H7 (cell line): ENCODE measurements around the gene PAM. TPM values are rescaled to one million over a fixed set of nuclear protein-coding genes. Genes with fewer than 3 reads are reported as not detected.
A peak's percentile ranks its signal among the peaks of the same experiment; 100 is the strongest.

Experiments
- DNase-seq: peaks from one replicate; pipeline ENCODE4 v3.0.0; 2012
- H3K27me3 ChIP-seq: 2 replicates; pipeline ENCODE4 v1.6.0; 2011; ENCODE audit warnings: mild to moderate bottlenecking, low read length; ENCODE audit not compliant: control insufficient read depth, insufficient read depth
- H3K36me3 ChIP-seq: replicated peaks from 2 replicates; pipeline ENCODE4 v1.5.1; 2011; ENCODE audit warnings: low read length; ENCODE audit not compliant: control insufficient read depth, insufficient read depth
- H3K4me3 ChIP-seq: 2 replicates; pipeline ENCODE4 v1.5.1; 2011; ENCODE audit warnings: low read depth, mild to moderate bottlenecking, control low read depth, low read length, moderate library complexity; ENCODE audit not compliant: insufficient read depth
- total RNA-seq: library from RNA; depleted of rRNA; stranded (reverse); fragments of >200 nt; shearing (Covaris generic); gene quantifications from 2 replicates; pipeline ENCODE4 v1.2.3, GENCODE V29; 2014; rRNA removed

Gene PAM
- 33.7 and 33.9 TPM in 2 replicates for total RNA-seq

GRCh38 chr5:102754767-102755431, at the start of gene PAM:
Gene PAM, plus strand, starts transcription at chr5:102755305. Its CDS starts 110,891 bp downstream, at chr5:102866196.
- Histone ChIP-seq H3K36me3 (no peaks in the 10 kb centered on the region), H3K4me3 (peak within 1 kb of the TSS; percentile 68), H3K27me3 (peaks cover 19% of the 10 kb centered on the region)
- DNase-seq: peak; percentile 92

DNA sequence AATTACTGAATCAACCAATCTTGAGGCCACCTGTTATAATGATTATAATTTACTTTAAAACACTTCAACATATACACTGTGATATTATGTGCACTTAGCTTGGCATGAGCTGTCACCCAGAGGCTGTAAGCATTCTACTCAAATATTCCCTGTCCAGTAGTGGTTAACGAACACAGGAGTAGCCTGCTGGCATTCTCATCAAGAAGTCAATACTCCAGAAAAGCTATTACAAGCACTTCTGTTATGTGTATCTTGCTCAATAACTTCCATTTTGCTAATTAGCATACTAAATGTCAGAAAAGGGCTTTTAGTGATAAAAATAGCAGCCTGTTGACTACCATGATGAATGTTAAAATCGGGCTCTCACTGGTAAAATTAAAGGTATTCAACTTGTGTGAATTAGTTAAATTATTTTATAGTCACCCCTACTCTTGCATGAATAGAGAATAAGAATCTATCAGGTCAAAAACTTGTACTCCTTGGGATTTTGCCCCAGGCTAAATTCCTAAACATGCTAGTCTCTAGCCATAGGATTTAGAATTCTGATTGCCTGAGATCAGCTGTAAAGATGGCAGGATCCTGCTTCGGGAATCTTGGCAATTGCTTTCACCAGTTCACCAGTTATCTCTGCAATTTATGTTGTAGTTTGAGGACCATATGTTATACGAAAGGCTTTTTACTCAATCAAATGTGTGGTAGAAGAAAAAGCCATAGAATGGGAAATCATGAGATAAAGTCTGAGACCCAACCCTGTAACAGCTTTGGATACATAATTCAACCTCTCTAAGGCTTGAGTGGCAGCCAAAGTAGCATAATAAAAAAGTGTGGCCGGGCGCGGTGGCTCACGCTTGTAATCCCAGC, 43.4 kb upstream of the PAM start:
- Histone ChIP-seq H3K36me3 (no peaks in the 10 kb centered on the region), H3K4me3 (no peak overlapping the region), H3K27me3 (no peaks in the 10 kb centered on the region)
- DNase-seq: no peak

DNA sequence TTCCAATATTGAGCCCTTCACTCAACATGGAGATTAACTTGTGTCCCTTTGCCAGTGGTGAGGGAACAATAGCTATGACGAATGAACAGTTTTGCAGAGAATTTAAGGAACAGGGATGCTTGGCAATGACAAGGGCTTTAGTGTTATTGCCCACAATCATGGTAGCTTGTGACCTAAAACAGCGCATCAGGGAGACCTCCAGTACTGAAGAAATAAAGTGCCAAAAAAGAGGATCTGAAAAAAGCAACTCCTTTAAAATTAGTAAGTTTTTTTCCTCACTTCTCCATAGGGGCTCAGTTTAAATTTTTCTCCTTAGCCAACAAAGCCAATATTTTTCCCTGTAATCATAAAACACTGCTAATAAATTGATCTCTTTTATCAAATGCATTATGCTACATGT, 41.8 kb upstream of the PAM start:
- no peaks in the 10 kb centered on the region for H3K36me3 ChIP-seq
- no peaks in the 10 kb centered on the region for H3K27me3 ChIP-seq
- no peak overlapping the region for H3K4me3 ChIP-seq
- DNase-seq: no peak

- H3K36me3 ChIP-seq: no peaks in the 10 kb centered on the region
- H3K4me3 ChIP-seq: no peak overlapping the region
These were observed 41.3 kb upstream of the PAM start for GRCh38 chr5:102713682-102714231.

GRCh38 chr5:102715082-102715807, 39.9 kb upstream of the PAM start:
- no peak overlapping the region for H3K4me3 ChIP-seq
- H3K27me3 ChIP-seq: no peaks in the 10 kb centered on the region
- DNase-seq: no peak
- H3K36me3 ChIP-seq: no peaks in the 10 kb centered on the region

More at GRCh38 chr5:102713682-102714231, 41.3 kb upstream of the PAM start:
- H3K27me3 ChIP-seq: no peaks in the 10 kb centered on the region
- no peak for DNase-seq

GRCh38 chr5:102716017-102716416, 39.1 kb upstream of the PAM start:
- Histone ChIP-seq H3K4me3 (no peak overlapping the region), H3K27me3 (no peaks in the 10 kb centered on the region), H3K36me3 (no peaks in the 10 kb centered on the region)
- DNase-seq: no peak

- Histone ChIP-seq H3K27me3 (no peaks in the 10 kb centered on the region), H3K36me3 (no peaks in the 10 kb centered on the region), H3K4me3 (no peak overlapping the region)
- no peak for DNase-seq
These were observed 36.3 kb upstream of the PAM start for GRCh38 chr5:102718819-102719218.

DNA sequence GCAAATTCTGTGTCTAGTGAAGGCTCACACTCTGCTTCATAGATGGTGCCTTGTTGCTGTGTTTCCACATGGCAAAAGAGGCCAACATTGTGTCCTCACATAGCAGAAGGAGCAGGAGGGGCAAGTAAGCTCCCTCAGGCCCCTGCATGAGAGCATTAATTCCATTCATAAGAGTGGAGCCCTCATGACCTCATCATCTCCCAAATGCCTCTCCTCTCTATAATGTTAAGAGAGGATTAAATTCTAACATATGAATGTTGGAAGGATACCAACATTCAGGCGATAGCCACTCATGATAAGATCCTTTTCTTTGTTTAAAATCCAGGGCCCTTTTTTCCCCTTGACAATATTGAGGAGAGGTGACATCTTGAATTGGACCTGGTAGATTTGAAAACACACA, 35.2 kb upstream of the PAM start:
- no peaks in the 10 kb centered on the region for H3K36me3 ChIP-seq
- DNase-seq: no peak

DNA sequence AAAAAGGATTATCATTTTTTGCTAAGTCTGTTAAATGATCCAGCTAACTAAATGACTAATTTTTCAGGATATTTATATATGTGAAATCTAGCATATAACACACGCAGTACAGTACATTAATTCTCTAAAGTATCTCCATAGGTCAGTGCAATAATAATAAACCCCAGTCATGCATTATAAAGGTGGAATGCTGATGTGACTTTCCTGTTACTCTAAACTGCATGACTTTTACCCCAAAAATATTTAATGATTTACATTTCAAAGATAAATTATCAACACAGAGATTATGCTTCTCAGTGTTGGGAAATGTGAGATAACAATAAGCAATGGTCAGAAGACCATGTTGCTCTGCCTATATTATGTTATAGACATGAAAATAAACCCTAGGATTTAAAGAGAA, 34.1 kb upstream of the PAM start:
- H3K4me3 ChIP-seq: no peak overlapping the region
- H3K36me3 ChIP-seq: no peaks in the 10 kb centered on the region
- no peak for DNase-seq
- no peaks in the 10 kb centered on the region for H3K27me3 ChIP-seq

More for the DNA sequence above, 35.2 kb upstream of the PAM start:
- H3K27me3 ChIP-seq: no peaks in the 10 kb centered on the region
- no peak overlapping the region for H3K4me3 ChIP-seq

- H3K36me3 ChIP-seq: no peaks in the 10 kb centered on the region
- DNase-seq: no peak
- no peak overlapping the region for H3K4me3 ChIP-seq
- H3K27me3 ChIP-seq: no peaks in the 10 kb centered on the region
These were observed 32.2 kb upstream of the PAM start for GRCh38 chr5:102722931-102723330.

- Histone ChIP-seq H3K27me3 (no peaks in the 10 kb centered on the region), H3K36me3 (no peaks in the 10 kb centered on the region), H3K4me3 (no peak overlapping the region)
- no peak for DNase-seq
These were observed 23.4 kb upstream of the PAM start for GRCh38 chr5:102731693-102732092.

GRCh38 chr5:102733534-102733933, 21.6 kb upstream of the PAM start:
- H3K36me3 ChIP-seq: no peaks in the 10 kb centered on the region
- no peak overlapping the region for H3K4me3 ChIP-seq
- no peak for DNase-seq
- H3K27me3 ChIP-seq: no peaks in the 10 kb centered on the region

- no peak for DNase-seq
- H3K27me3 ChIP-seq: no peaks in the 10 kb centered on the region
- H3K4me3 ChIP-seq: no peak overlapping the region
- no peaks in the 10 kb centered on the region for H3K36me3 ChIP-seq
These were observed 17.9 kb upstream of the PAM start for GRCh38 chr5:102737161-102737560.

DNA sequence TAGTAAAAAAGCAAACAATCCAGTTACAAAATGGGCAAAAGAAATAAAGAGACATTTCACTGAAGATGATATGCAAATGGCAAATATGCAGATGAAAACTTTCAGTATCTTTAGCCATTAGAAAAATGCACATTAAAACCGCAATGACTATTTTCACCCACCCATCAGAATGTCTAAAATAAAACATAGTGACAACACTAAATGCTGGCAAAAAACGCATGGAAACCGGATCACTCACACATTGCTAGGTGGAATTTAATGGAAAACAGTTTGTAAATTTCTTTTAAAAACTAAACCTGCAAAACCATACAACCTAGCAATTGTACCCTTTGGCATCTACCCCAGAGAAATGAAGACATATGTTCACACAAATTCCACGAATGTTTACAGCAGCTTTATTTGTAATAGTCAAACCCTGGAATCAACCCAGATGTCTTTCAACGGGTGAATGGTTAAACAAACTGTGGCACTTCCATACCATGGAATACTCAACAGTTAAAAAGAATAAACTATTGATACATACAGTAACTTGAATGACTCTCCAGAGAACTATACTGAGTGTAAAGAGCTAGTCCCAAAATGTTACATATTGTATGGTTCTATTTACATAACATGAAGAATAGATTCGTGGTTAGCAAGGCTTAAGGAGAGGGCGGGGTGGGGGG, 17.2 kb upstream of the PAM start:
- Histone ChIP-seq H3K36me3 (no peaks in the 10 kb centered on the region), H3K4me3 (no peak overlapping the region), H3K27me3 (no peaks in the 10 kb centered on the region)
- no peak for DNase-seq
